ENCODE results near the gene CACNA2D4. TPM values are rescaled to one million over a fixed set of nuclear protein-coding genes. Genes with fewer than 3 reads are reported as not detected.

Gene CACNA2D4
- total and polyA plus RNA-seq, 4 donors = 1.5 to 12.6 (median 7.3) TPM

DNA sequence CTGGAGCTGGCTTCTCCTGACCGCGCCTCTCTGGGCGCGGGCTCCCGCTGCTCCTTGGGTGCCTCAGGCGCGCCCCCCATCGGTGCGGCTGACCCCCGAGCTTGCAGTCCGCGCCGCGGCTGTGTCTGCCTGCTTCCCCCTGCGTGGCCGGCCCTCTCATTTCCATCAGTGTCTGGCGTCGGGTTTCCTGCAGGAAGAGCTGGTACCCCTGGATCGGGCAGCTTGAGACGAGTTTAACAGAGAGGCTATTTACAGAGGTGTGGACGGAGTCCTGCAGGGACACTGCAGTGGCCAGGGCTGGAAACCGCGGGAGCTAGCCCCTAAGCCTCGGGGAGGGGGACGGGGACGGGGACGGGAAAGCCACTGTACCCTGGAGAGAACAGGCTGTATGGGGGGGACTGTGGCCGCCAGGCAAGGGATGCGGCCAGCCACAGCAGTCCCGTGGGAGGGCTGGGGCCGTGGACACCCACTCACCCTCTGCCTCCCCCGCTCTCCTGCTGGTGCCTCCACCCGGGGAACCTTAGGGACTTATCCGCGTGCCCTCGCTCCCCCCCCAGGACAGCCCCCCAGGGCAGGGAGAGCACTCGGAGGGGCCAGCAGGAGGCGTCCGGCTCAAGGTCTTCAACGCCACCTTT, 3.7 kb upstream of the CACNA2D4 start:
- Histone ChIP-seq H3K4me1 (ENCODE audit: control insufficient read depth in 5 of 5, insufficient read depth in 5 of 5, low read length in 5 of 5) (peaks cover 0 to 17% (median 2%) of the 10 kb centered on the region in 5 donors), H3K36me3 (ENCODE audit: control insufficient read depth in 4 of 4, insufficient read depth in 4 of 4, low read length in 4 of 4) (no peaks in the 10 kb centered on the region), H3K4me3 (no peak overlapping the region), H3K9ac (ENCODE audit: insufficient read depth in 1 of 2, low read length in 2 of 2) (no peak overlapping the region), H3K27me3 (ENCODE audit: control insufficient read depth in 3 of 3, insufficient read depth in 3 of 3, low read length in 2 of 3) (peaks cover 0 to 3% (median 0%) of the 10 kb centered on the region in 3 donors), H3K9me3 (ENCODE audit: control insufficient read depth in 4 of 4, insufficient read depth in 3 of 4, low read length in 3 of 4) (no peaks in the 10 kb centered on the region), H3K27ac (ENCODE audit: low read depth in 1 of 2, low read length in 1 of 2) (no peak overlapping the region)
- no peak for ATAC-seq (ENCODE audit: insufficient read depth, low FRiP score)
- TF ChIP-seq, protein P1, sequence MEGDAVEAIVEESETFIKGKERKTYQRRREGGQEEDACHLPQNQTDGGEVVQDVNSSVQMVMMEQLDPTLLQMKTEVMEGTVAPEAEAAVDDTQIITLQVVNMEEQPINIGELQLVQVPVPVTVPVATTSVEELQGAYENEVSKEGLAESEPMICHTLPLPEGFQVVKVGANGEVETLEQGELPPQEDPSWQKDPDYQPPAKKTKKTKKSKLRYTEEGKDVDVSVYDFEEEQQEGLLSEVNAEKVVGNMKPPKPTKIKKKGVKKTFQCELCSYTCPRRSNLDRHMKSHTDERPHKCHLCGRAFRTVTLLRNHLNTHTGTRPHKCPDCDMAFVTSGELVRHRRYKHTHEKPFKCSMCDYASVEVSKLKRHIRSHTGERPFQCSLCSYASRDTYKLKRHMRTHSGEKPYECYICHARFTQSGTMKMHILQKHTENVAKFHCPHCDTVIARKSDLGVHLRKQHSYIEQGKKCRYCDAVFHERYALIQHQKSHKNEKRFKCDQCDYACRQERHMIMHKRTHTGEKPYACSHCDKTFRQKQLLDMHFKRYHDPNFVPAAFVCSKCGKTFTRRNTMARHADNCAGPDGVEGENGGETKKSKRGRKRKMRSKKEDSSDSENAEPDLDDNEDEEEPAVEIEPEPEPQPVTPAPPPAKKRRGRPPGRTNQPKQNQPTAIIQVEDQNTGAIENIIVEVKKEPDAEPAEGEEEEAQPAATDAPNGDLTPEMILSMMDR (IDR thresholded peaks at IDR 0.05; ENCODE audit: control extremely low read depth, extremely low read depth) = no peak
- DNase-seq = peak in 1 of 3 donors; percentile 10
- WGBS, 2 donors = 72 to 84% methylated on average over 40 of the region's 40 CpGs

DNA sequence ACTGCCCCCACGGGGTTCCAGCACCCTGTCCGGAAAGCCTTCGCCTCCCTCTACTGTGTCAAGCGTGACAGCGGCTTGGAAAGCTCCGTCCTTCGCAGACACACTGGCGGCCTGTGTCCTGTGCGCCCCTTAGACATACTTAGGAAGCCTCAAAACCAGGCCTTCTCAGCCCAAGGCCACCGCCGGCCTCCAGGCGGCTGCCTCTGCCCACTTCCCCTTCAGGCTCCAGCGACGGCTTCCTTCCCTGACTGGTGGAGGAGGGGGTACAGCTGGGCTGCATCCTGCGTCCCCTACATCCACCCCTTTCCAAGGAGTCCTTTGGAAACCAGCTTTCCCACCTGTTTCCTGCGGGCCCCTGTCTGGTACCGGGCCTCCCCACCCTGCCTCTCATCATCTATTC, 2.5 kb upstream of the CACNA2D4 start:
- Histone ChIP-seq H3K9ac (ENCODE audit: insufficient read depth in 1 of 2, low read length in 2 of 2) (no peak overlapping the region), H3K4me1 (ENCODE audit: control insufficient read depth in 5 of 5, insufficient read depth in 5 of 5, low read length in 5 of 5) (peaks cover 0 to 20% (median 5%) of the 10 kb centered on the region in 5 donors), H3K36me3 (ENCODE audit: control insufficient read depth in 4 of 4, insufficient read depth in 4 of 4, low read length in 4 of 4) (no peaks in the 10 kb centered on the region), H3K27me3 (ENCODE audit: control insufficient read depth in 3 of 3, insufficient read depth in 3 of 3, low read length in 2 of 3) (no peaks in the 10 kb centered on the region), H3K9me3 (ENCODE audit: control insufficient read depth in 4 of 4, insufficient read depth in 3 of 4, low read length in 3 of 4) (no peaks in the 10 kb centered on the region), H3K27ac (ENCODE audit: low read depth in 1 of 2, low read length in 1 of 2) (no peak overlapping the region), H3K4me3 (no peak overlapping the region)
- no peak for ATAC-seq (ENCODE audit: insufficient read depth, low FRiP score)
- DNase-seq = peak in 1 of 3 donors; percentile 6
- TF ChIP-seq, protein P1 (IDR thresholded peaks at IDR 0.05; ENCODE audit: control extremely low read depth, extremely low read depth) = no peak
- 31 to 57% methylated on average over 17 of the region's 17 CpGs for WGBS, 2 donors

DNA sequence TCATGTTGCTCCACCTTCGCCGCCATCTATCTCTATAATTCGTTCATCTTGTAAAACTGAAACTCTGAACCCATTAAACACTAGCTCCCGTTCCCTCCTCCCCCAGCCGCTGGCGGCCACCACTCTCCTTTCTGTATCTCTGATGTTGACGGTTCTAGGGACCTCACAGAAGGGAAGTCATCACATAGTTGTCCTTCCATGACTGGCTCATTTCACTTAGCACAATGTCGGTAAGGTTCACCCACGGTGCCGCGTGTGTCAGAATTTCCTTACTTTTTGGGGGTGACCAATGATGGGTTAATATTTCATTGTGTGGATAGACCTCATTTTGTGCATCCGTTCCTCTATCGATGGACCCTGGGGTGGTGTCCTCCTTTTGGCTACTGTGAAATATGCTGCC, 2.0 kb upstream of the CACNA2D4 start:
- no peak overlapping the region for H3K4me3 ChIP-seq
- TF ChIP-seq, protein P1 (IDR thresholded peaks at IDR 0.05; ENCODE audit: control extremely low read depth, extremely low read depth) = no peak
- ATAC-seq (ENCODE audit: insufficient read depth, low FRiP score) (no peak), DNase-seq (no peak)
- H3K27me3 ChIP-seq (ENCODE audit: control insufficient read depth in 3 of 3, insufficient read depth in 3 of 3, low read length in 2 of 3) = no peaks in the 10 kb centered on the region
- no peak overlapping the region for H3K9ac ChIP-seq (ENCODE audit: insufficient read depth in 1 of 2, low read length in 2 of 2)
- 93% methylated on average over 13 of the region's 13 CpGs for whole genome bisulfite sequencing, 2 donors
- no peak overlapping the region for H3K27ac ChIP-seq (ENCODE audit: low read depth in 1 of 2, low read length in 1 of 2)
- no peaks in the 10 kb centered on the region for H3K9me3 ChIP-seq (ENCODE audit: control insufficient read depth in 4 of 4, insufficient read depth in 3 of 4, low read length in 3 of 4)
- no peaks in the 10 kb centered on the region for H3K36me3 ChIP-seq (ENCODE audit: control insufficient read depth in 4 of 4, insufficient read depth in 4 of 4, low read length in 4 of 4)
- peaks cover 0 to 20% (median 5%) of the 10 kb centered on the region in 5 donors for H3K4me1 ChIP-seq (ENCODE audit: control insufficient read depth in 5 of 5, insufficient read depth in 5 of 5, low read length in 5 of 5)

DNA sequence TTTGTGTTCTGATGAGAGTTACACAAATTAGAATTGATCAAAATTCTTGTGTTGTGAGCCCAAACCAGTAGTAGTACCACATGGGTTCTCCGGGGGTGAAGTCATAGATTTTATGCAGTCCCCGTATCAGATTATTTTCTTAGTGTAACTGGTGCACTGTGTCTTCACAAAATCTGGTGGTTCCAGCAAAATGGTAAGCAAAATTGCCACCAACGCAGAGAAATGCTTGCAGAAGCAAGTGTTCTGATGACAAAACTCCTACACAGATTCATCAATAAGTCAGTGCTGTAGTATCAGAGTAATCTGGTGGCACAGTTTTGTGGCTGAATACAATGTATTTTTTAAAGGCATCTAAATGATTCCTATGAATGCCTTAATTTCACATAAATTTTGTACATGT, 1.3 kb upstream of the CACNA2D4 start:
- Histone ChIP-seq H3K9ac (ENCODE audit: insufficient read depth in 1 of 2, low read length in 2 of 2) (no peak overlapping the region), H3K27me3 (ENCODE audit: control insufficient read depth in 3 of 3, insufficient read depth in 3 of 3, low read length in 2 of 3) (peaks cover 0 to 3% (median 0%) of the 10 kb centered on the region in 3 donors), H3K4me1 (ENCODE audit: control insufficient read depth in 5 of 5, insufficient read depth in 5 of 5, low read length in 5 of 5) (peaks cover 0 to 20% (median 5%) of the 10 kb centered on the region in 5 donors), H3K4me3 (no peak overlapping the region), H3K9me3 (ENCODE audit: control insufficient read depth in 4 of 4, insufficient read depth in 3 of 4, low read length in 3 of 4) (no peaks in the 10 kb centered on the region), H3K36me3 (ENCODE audit: control insufficient read depth in 4 of 4, insufficient read depth in 4 of 4, low read length in 4 of 4) (no peaks in the 10 kb centered on the region), H3K27ac (ENCODE audit: low read depth in 1 of 2, low read length in 1 of 2) (no peak overlapping the region)
- no peak for ATAC-seq (ENCODE audit: insufficient read depth, low FRiP score)
- DNase-seq = no peak
- 93 to 94% methylated on average over 3 of the region's 3 CpGs for WGBS, 2 donors
- TF ChIP-seq, protein P1 (IDR thresholded peaks at IDR 0.05; ENCODE audit: control extremely low read depth, extremely low read depth) = no peak
